ENCODE measurements around the gene HAGHL.

Gene HAGHL

GRCh38 chr16:727291-727977 lies 528 bp downstream of the HAGHL start:
- Histone ChIP-seq H3K4me3 (peak overlapping the region; percentile 80), H3K27ac (peak overlapping the region; percentile 89), H4K20me1 (peaks cover 78% of the 10 kb centered on the region), H3K36me3 (peaks cover 34% of the 10 kb centered on the region), H3K27me3 (no peaks in the 10 kb centered on the region), H3K4me1 (peaks cover 76% of the 10 kb centered on the region), H3K9me3 (no peaks in the 10 kb centered on the region), H3K9ac (peak overlapping the region; percentile 83), H3K4me2 (peak overlapping the region; percentile 100)
- no peak for TF ChIP-seq Cebpa-rat (IDR thresholded peaks at IDR 0.05)

- peaks cover 76% of the 10 kb centered on the region for H3K4me1 ChIP-seq
- no peaks in the 10 kb centered on the region for H3K27me3 ChIP-seq
- peaks cover 76% of the 10 kb centered on the region for H4K20me1 ChIP-seq
- H3K9me3 ChIP-seq = no peaks in the 10 kb centered on the region
- peak overlapping the region; percentile 80 for H3K4me3 ChIP-seq
- peaks cover 43% of the 10 kb centered on the region for H3K36me3 ChIP-seq
- H3K27ac ChIP-seq = peak overlapping the region; percentile 89
- peak overlapping the region; percentile 100 for H3K4me2 ChIP-seq
- TF ChIP-seq Cebpa-rat (IDR thresholded peaks at IDR 0.05) = no peak
- H3K9ac ChIP-seq = peak overlapping the region; percentile 83
Measured at GRCh38 chr16:728131-728889, 1.4 kb downstream of the HAGHL start.

GRCh38 chr16:728890-729744 lies 2.2 kb downstream of the HAGHL start:
- TF ChIP-seq Cebpa-rat (IDR thresholded peaks at IDR 0.05) = no peak
- Histone ChIP-seq H3K4me1 (peaks cover 76% of the 10 kb centered on the region), H3K27me3 (no peaks in the 10 kb centered on the region), H3K9ac (no peak overlapping the region), H3K9me3 (no peaks in the 10 kb centered on the region), H3K36me3 (peaks cover 51% of the 10 kb centered on the region), H3K4me3 (peak overlapping the region; percentile 80; the same call in 1 of the 2 replicates), H4K20me1 (peaks cover 76% of the 10 kb centered on the region), H3K27ac (peak overlapping the region; percentile 68; the same call in 1 of the 2 replicates), H3K4me2 (peak overlapping the region; percentile 100)

- Histone ChIP-seq H3K4me1 (peaks cover 76% of the 10 kb centered on the region), H3K36me3 (peaks cover 60% of the 10 kb centered on the region)
Measured at GRCh38 chr16:729768-730665, 3.1 kb downstream of the HAGHL start.

GRCh38 chr16:730666-731509 lies 4.0 kb downstream of the HAGHL start:
- H3K27me3 ChIP-seq = no peaks in the 10 kb centered on the region
- peak overlapping the region; percentile 39; the same call in 1 of the 2 replicates for H3K27ac ChIP-seq
- H3K36me3 ChIP-seq = peaks cover 69% of the 10 kb centered on the region
- H3K4me2 ChIP-seq = peak overlapping the region; percentile 8; the same call in 1 of the 2 replicates
- H3K9ac ChIP-seq = no peak overlapping the region
- peaks cover 76% of the 10 kb centered on the region for H3K4me1 ChIP-seq
- peaks cover 76% of the 10 kb centered on the region for H4K20me1 ChIP-seq
- TF ChIP-seq Cebpa-rat (IDR thresholded peaks at IDR 0.05) = no peak
- H3K4me3 ChIP-seq = no peak overlapping the region
- H3K9me3 ChIP-seq = no peaks in the 10 kb centered on the region

More at GRCh38 chr16:729768-730665, 3.1 kb downstream of the HAGHL start:
- H3K9ac ChIP-seq = no peak overlapping the region
- H3K4me2 ChIP-seq = peak overlapping the region; percentile 100; the same call in 1 of the 2 replicates
- H4K20me1 ChIP-seq = peaks cover 76% of the 10 kb centered on the region
- TF ChIP-seq Cebpa-rat (IDR thresholded peaks at IDR 0.05) = no peak
- H3K27me3 ChIP-seq = no peaks in the 10 kb centered on the region
- H3K9me3 ChIP-seq = no peaks in the 10 kb centered on the region
- H3K4me3 ChIP-seq = no peak overlapping the region
- 0 out of 2 replicates have a peak overlapping the region, but pooled peaks have one; percentile 13 for H3K27ac ChIP-seq

GRCh38 chr16:732332-732731 lies 5.4 kb downstream of the HAGHL start:
- 0 out of 2 replicates have a peak overlapping the region, but pooled peaks have one; percentile 2 for H3K4me2 ChIP-seq

GRCh38 chr16:732936-733335 lies 6.0 kb downstream of the HAGHL start:
- H3K27me3 ChIP-seq = no peaks in the 10 kb centered on the region
- TF ChIP-seq Cebpa-rat (IDR thresholded peaks at IDR 0.05) = no peak
- H3K4me1 ChIP-seq = peaks cover 82% of the 10 kb centered on the region
- H3K4me3 ChIP-seq = no peak overlapping the region
- peaks cover 82% of the 10 kb centered on the region for H3K36me3 ChIP-seq
- H3K27ac ChIP-seq = 0 out of 2 replicates have a peak overlapping the region, but pooled peaks have one; percentile 26
- H3K9ac ChIP-seq = peak overlapping the region; percentile 22; the same call in 1 of the 2 replicates
- H3K9me3 ChIP-seq = no peaks in the 10 kb centered on the region
- peaks cover 71% of the 10 kb centered on the region for H4K20me1 ChIP-seq
- peak overlapping the region; percentile 99; the same call in 1 of the 2 replicates for H3K4me2 ChIP-seq

More at GRCh38 chr16:732332-732731, 5.4 kb downstream of the HAGHL start:
- Histone ChIP-seq H3K27me3 (no peaks in the 10 kb centered on the region), H3K36me3 (peaks cover 82% of the 10 kb centered on the region), H3K9ac (peak overlapping the region; percentile 2; the same call in 1 of the 2 replicates), H3K4me1 (peaks cover 80% of the 10 kb centered on the region), H3K9me3 (no peaks in the 10 kb centered on the region), H3K27ac (no peak overlapping the region), H4K20me1 (peaks cover 71% of the 10 kb centered on the region), H3K4me3 (no peak overlapping the region)
- no peak for TF ChIP-seq Cebpa-rat (IDR thresholded peaks at IDR 0.05)

All from BLaER1 (cell line).